Left kidney (tissue), 2 donors: Measurements from ENCODE around the gene SLC6A6. TPM values are rescaled to one million over a fixed set of nuclear protein-coding genes. Genes with fewer than 3 reads are reported as not detected.

Source experiments
- DNase-seq: peaks from one replicate; pipeline ENCODE4 v3.0.0-alpha.2; 2013
- polyA plus RNA-seq: library from polyadenylated mRNA; unstranded; fragments of 120-200 nt; gene quantifications from one replicate; pipeline ENCODE4 v1.2.1, GENCODE V29; 2013; ENCODE audit not compliant: insufficient read length

The SLC6A6 gene
- polyA plus RNA-seq, 1 donor, result 24.6 TPM

- DNase-seq, result no peak
Observed at GRCh38 chr3:14418296-14419250, 16.2 kb downstream of the SLC6A6 start.

GRCh38 chr3:14422016-14422963, 19.9 kb downstream of the SLC6A6 start:
- no peak for DNase-seq

- DNase-seq, result no peak
Observed at GRCh38 chr3:14423197-14423743, 20.9 kb downstream of the SLC6A6 start.

GRCh38 chr3:14423963-14424362, 21.6 kb downstream of the SLC6A6 start:
- no peak for DNase-seq

DNA sequence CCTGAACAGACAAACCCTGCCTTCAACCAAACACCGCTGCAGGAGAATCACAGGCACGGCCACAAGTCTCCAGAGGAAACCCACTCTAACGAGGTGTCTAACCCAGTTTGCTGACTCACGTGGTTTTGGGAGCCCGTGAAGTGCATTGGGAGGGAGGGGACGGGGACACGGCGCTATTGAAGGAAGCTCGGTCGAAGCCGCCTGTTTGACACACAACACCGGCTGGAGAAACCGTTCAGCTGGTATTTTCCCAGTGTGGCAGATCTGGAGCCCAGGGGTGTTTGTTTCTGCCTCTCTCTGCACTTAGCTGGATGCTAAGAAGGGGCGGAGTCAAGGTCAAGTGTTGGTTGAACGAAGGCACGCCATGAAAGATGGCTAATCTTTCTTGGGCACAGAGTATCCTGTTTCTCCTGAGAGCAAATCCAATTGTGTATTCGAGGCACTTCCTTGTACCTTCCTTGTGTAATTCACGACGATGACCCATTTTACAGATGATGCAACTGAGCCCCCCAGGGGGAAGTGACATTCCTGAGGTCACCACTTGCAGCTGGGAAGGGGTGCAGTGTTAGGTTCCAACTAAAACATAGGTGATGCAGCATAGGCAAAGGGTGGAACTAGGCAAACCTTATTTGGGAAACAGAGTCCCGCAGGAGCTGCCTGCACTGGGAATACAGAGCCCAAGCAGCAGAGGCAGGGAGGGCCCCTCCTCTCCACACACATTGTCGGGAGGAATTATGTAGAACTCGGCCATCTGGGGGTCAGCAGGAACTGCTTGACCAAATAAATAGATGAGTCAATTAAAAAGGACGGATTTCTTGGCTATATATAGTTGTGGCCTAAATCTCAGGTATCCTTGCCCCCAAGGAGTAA, 22.5 kb downstream of the SLC6A6 start:
- no peak for DNase-seq

DNA sequence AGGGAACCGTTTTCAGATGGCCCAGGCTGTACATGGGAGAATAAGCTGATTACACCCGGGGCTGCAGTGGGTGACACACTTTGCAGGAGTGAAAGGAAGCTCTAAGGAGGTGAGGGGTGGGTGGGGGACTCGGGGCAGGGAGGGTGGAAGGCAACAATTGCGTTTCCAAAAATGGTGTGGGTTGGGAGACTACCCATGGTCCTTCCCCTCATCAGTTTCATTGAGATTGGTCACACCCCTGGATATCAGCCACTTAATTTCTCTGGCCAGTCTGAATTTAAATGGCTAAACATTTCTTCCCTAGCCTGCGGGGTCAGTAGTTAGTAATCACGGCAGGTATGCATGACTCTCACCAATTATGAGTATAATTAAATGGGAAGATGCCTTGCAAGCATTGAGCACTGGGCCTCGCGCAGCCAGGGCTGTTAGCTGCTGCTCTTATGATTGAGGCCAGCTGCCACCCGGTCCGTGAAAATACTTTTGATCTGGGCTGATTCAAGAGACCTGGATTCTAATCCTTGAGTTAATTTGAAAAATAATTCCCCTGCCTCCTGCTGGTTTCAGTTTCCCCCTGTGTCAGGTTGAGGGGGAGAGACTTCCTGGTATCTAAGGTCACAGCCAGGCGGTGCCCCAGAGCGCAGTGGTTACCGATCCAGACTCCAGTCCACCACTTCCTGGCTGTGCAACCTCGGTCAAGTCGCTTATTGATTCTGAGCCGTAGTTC, 23.3 kb downstream of the SLC6A6 start:
- no peak for DNase-seq

- no peak for DNase-seq
Observed at GRCh38 chr3:14426305-14426620, 23.9 kb downstream of the SLC6A6 start.

- DNase-seq, result no peak
Observed at GRCh38 chr3:14428087-14429033, 26.0 kb downstream of the SLC6A6 start.

GRCh38 chr3:14429237-14429636, 26.8 kb downstream of the SLC6A6 start:
- no peak for DNase-seq

- DNase-seq, result no peak
Observed at GRCh38 chr3:14429640-14430039, 27.2 kb downstream of the SLC6A6 start.

GRCh38 chr3:14430053-14430452, 27.6 kb downstream of the SLC6A6 start:
- DNase-seq, result no peak

- no peak for DNase-seq
Observed at GRCh38 chr3:14430706-14431451, 28.5 kb downstream of the SLC6A6 start.

GRCh38 chr3:14431452-14431916, 29.1 kb downstream of the SLC6A6 start:
- DNase-seq, result no peak

DNA sequence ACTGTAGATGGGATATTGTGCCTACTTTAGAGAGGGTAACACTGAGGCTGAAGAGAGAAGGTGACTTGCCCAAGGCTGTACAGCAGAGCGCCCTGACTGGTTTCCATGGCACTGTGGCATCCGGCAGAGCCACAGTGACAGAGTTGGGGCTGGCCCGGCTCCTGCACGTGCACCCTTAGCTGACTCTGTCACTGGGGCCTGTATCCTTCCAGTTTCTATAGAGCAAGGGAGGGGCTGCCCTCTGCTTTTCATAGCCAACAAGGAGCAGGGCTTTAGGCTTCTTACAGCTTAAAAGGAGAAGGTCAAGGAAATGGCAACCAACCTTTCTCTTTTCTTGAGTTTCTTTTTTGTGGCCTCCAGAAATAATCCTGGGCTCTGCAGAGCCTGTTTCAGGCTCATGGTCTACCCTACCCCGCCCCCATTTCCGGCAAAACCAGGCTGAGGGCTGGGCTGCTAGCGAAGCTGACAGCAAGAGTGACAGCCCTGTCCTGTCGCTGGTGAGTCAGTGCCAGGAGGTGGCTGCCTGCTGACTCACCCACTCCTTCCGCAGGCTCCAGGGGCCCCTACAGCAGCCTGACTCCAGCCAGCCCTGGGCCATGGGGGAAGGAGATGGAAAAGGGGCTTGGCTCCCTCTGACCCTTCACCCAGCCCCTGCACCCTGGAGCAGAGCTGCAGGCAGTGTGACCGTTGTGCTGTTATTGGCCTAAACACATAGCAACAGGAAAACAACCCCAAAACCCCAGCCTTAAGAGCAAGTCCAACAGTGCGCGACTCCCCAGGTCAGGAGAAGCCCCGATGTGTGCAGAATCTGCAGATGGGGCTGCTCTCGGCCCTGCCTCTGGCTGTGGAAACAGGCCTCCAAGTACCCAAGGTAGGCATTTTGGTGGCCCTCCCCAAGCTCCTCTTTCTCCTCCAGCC, 29.8 kb downstream of the SLC6A6 start:
- DNase-seq, result no peak

DNA sequence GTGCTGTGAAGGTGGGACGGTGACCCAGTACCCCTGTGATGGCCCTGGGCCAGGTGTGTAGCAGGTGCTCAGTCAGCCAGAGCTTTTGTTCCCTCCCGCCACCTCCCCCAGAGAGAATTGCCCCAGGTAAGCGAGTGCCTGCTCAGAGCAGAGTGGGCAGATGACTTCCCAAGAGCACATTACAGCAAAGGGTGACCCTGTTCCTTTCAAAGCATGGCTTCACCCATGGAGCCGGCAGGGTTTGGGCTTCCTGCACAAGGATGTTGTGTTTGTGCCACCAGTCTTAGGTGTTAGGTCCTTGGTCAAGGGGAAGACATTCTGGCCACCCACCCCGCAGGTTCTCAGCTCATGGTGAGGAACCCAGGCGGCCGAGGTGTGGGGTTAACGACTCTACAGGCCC, 30.7 kb downstream of the SLC6A6 start:
- no peak for DNase-seq

GRCh38 chr3:14434126-14434497, 31.7 kb downstream of the SLC6A6 start:
- DNase-seq, result no peak

DNA sequence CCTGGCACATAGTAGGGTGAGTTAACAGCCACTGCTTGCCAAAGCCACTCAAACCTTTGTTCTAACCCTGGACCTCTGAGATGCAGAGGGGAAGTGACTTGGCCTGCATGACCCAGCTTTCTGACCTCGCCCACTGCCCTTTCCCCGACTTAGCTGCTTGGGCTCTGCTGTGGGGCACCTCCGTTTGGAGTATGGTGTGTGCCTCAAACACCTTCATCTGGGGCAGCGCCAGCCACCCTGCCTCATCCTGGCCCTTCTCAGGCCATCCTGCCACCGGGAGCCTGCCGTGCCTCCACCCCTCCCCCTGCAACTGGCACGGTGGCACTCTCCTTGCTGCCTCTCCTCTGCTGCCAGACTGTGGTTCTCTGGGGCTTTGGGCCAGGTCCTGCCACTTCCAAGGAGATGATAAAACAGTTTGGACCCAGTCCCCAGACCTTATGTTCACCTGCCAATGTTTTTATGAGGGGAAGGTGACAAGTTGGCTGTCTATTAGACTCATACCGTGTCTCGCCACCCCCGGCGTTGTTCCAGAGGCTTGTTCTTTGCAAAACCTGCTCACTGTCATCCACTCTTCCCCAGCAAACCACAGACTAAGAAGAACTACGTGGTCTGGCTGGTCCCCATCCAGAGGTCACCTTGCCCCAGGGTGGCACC, 32.2 kb downstream of the SLC6A6 start:
- no peak for DNase-seq
